Adrenal gland (tissue), 12 donors: ENCODE data around the gene NUCB1. TPM values are rescaled to one million over a fixed set of nuclear protein-coding genes. Genes with fewer than 3 reads are reported as not detected.

Source experiments
- DNase-seq, 7 donors: peaks; one replicate each; pipeline ENCODE4 v3.0.0-alpha.2; 2019 to 2020
- H3K27ac ChIP-seq, 5 donors: fragments of 200-600 bp; sonication (generic) in 4 of 5; 1 replicate in 3 of 5; 2 replicates in 2 of 5; pipeline versions ENCODE4 v1.5.1 to v1.8.0; 2016 to 2020; ENCODE audit warnings: mild to moderate bottlenecking in 1 of 5
- H3K27me3 ChIP-seq: fragments of 200-600 bp; 2 replicates; pipeline ENCODE4 v1.8.0; 2021
- H3K36me3 ChIP-seq, 2 donors: fragments of 200-600 bp; replicated peaks in 1 of 2; 1 replicate in 1 of 2; 2 replicates in 1 of 2; pipeline versions ENCODE4 v1.5.1 to v1.8.0; 2018 to 2022
- H3K4me1 ChIP-seq, 2 donors: fragments of 200-600 bp; replicated peaks in 1 of 2; 1 replicate in 1 of 2; 2 replicates in 1 of 2; pipeline versions ENCODE4 v1.5.1 to v1.8.0; 2018 to 2021
- H3K4me3 ChIP-seq, 4 donors: fragments of 200-600 bp; sonication (generic) in 3 of 4; one replicate each; pipeline ENCODE4 v1.5.1; 2016 to 2018
- H3K9me3 ChIP-seq, 3 donors: fragments of 200-600 bp; sonication (generic) in 1 of 3; replicated peaks in 1 of 3; 1 replicate in 2 of 3; 2 replicates in 1 of 3; pipeline versions ENCODE4 v1.5.1 to v1.8.0; 2016 to 2021
- POLR2A ChIP-seq, 2 donors: fragments of 450-650 bp; IDR thresholded peaks; one replicate each; pipeline ENCODE4 v1.6.1; 2017; ENCODE audit warnings: antibody characterized with exemption in 2 of 2, mild to moderate bottlenecking in 2 of 2, moderate library complexity in 1 of 2
- WGBS, 4 donors: extraction: QIAGEN DNeasy Blood & Tissue Kit in 2 of 4; methylation state at CpG; one replicate each; pipeline versions ENCODE4 v1.1.5 to v1.1.7; 2013 to 2017; 5-methylcytosine and 5-hydroxymethylcytosine counted together
- intact Hi-C, 2 donors: fragments of 100-400 bp; cut with DNase I; formaldehyde crosslinking; loops; one replicate each; pipeline versions ENCODE4 v1.14.1 to v1.15.0; 2022 to 2023
- polyA plus RNA-seq, 3 donors: library from polyadenylated mRNA; stranded (reverse); fragments of 200-250 nt in 2 of 3; fragments of 350-450 nt in 1 of 3; fragmentation: Illumina TruSeq in 1 of 3; extraction: RNeasy Lipid Tissue Mini Kit (QIAGEN cat#74804) in 1 of 3; gene quantifications; one replicate each; pipeline ENCODE4 v1.2.3, GENCODE V29; 2013 to 2014
- total RNA-seq, 9 donors: library from RNA; depleted of rRNA in 4 of 9; stranded (reverse); fragments of >200 nt in 4 of 9; fragments of 120-200 nt in 1 of 9; fragmentation: NEBNext Ultra II Directional in 1 of 9; extraction: Animal tissue kit (Norgen Biotek cat#: 25700) in 1 of 9; gene quantifications; one replicate each; pipeline versions ENCODE4 v1.1.0 to v1.2.4, GENCODE V29; 2013 to 2023
- TF ChIP-seq, protein P1 (sequence below), 6 experiments: fragments of 450-650 bp in 4 of 6; fragments of 200-600 bp in 2 of 6; sonication (generic) in 1 of 6; IDR thresholded peaks; 1 replicate in 5 of 6; 2 replicates in 1 of 6; pipeline versions ENCODE4 v1.5.1 to v1.8.0; 2016 to 2021; ENCODE audit warnings: antibody characterized with exemption in 6 of 6, mild to moderate bottlenecking in 2 of 6, moderate library complexity in 1 of 6
- donor health status: healthy with polysubstance abuse.
- donor health status: Bipolar disorder and iron deficiency.
- donor health status: DM: yes; HTN: yes; CAD: no.
- donor health status: DM: no; HTN: no; CAD: no.
- donor health status: DM: no; HTN: no; CAD: no.
- donor health status: DM: yes; HTN: yes; CAD: no.

Gene NUCB1
- total and polyA plus RNA-seq, 12 donors: 98.8 to 581 (median 249) TPM

DNA sequence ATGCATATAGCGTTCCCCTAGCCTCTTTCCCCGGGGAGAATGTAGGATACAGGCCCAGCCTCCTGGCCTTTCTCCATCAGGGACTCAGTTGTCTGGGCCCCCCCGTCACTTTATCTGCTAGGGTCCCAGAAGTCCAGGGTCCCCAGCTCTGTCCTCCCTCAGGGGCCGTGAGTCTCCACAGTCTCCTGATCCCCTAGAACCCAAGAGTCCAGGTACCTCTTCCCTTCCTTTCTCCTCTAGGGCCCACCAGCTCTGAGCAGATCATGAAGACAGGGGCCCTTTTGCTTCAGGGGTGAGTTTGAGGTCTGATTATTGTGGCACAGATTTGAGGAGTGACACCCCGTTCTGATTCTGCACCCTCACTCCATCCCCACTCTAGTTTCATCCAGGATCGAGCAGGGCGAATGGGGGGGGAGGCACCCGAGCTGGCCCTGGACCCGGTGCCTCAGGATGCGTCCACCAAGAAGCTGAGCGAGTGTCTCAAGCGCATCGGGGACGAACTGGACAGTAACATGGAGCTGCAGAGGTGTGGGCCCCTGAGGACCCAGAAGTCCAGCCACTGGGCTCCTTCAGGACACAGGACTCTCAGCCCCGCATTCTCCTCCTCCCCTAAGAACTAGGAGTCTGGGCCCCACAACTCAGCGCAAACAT lies 55.3 kb downstream of the NUCB1 start:
- Histone ChIP-seq H3K36me3 (no peaks in the 10 kb centered on the region), H3K27me3 (no peaks in the 10 kb centered on the region), H3K9me3 (no peaks in the 10 kb centered on the region), H3K4me1 (peaks cover 0 to 10% of the 10 kb centered on the region in 2 donors), H3K27ac (peak overlapping the region in 4 of 5 donors; percentile 33 to 87 (median 77)), H3K4me3 (peak overlapping the region; percentile 20 to 84 (median 76))
- no peak for DNase-seq
- intact Hi-C loops: no loop called here
- TF ChIP-seq POLR2A (IDR thresholded peaks at IDR 0.05): no peak
- TF ChIP-seq, protein P1, sequence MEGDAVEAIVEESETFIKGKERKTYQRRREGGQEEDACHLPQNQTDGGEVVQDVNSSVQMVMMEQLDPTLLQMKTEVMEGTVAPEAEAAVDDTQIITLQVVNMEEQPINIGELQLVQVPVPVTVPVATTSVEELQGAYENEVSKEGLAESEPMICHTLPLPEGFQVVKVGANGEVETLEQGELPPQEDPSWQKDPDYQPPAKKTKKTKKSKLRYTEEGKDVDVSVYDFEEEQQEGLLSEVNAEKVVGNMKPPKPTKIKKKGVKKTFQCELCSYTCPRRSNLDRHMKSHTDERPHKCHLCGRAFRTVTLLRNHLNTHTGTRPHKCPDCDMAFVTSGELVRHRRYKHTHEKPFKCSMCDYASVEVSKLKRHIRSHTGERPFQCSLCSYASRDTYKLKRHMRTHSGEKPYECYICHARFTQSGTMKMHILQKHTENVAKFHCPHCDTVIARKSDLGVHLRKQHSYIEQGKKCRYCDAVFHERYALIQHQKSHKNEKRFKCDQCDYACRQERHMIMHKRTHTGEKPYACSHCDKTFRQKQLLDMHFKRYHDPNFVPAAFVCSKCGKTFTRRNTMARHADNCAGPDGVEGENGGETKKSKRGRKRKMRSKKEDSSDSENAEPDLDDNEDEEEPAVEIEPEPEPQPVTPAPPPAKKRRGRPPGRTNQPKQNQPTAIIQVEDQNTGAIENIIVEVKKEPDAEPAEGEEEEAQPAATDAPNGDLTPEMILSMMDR (IDR thresholded peaks at IDR 0.05): no peak
- 52 to 59% (median 55%) methylated on average over 9 to 16 of the region's 16 CpGs for whole genome bisulfite sequencing, 4 donors

DNA sequence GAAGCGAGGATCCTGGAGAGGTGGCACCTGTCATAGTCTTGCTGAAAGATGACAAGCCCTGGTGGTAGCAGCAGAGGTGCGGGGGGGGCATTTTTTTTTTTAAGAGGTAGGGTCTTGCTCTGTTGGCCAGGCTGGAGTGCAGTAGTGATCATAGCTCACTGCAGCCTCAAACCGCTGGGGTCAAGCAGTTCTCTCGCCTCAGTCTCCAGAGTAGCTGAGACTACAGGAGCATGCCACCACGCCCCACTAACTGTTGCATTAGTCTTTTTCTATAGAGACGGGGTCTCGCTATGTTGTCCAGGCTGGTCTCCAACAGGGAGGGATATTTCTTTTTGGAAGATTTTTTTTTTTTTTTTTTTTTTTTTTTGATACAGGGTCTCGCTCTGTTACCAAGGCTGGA lies 57.9 kb downstream of the NUCB1 start:
- Histone ChIP-seq H3K36me3 (no peaks in the 10 kb centered on the region), H3K27ac (no peak overlapping the region), H3K27me3 (no peaks in the 10 kb centered on the region), H3K4me1 (peaks cover 0 to 10% of the 10 kb centered on the region in 2 donors), H3K4me3 (no peak overlapping the region), H3K9me3 (no peaks in the 10 kb centered on the region)
- intact Hi-C loops: no loop called here
- no peak for DNase-seq
- WGBS, 4 donors: 93 to 94% (median 93%) methylated on average over 8 of the region's 8 CpGs
- no peak for TF ChIP-seq POLR2A (IDR thresholded peaks at IDR 0.05)
- TF ChIP-seq, protein P1 (IDR thresholded peaks at IDR 0.05): no peak

DNA sequence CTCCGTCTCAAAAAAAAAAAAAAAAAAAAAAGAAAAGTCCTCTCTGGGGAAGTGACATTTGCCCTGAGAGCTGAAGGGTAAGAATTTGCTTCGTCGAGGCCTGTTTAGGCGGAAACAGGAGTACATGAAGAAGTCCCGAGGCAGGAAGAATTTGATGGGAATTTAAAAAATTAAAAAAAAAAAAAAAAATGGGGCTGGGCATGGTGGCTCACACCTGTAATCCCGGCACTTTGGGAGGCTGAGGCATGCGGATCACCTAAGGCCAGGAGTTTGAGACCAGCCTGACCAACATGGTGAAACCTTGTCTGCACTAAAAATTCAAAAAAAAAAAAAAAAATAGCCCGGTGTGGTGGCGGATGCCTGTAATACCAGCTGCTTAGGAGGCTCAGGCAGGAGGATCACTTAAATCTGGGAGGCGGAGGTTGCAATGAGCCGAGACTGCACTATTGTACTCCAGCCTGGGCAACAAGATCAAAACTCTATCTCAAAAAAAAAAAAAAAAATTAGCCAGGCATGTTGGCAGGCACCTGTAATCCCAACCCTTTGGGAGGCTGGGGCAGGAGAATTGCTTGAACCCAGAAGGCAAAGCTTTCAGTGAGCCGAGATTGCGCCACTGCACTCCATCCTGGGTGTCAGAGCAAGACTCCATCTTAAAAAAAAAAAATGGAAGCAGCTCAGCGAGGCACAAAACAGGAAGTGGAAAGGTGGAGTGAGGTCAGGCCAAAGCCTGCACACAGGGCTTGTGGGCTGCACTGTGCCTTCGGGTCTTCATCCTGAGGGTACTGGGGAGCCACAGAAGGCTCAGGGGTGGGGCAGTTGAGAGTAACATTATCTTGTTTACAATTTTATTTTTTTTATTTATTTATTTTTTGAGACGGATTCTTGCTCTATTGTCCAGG lies 59.5 kb downstream of the NUCB1 start:
- DNase-seq: no peak
- no peaks in the 10 kb centered on the region for H3K36me3 ChIP-seq
- 80 to 85% (median 82%) methylated on average over 16 of the region's 16 CpGs for WGBS, 4 donors
- no peak for TF ChIP-seq POLR2A (IDR thresholded peaks at IDR 0.05)
- TF ChIP-seq, protein P1 (IDR thresholded peaks at IDR 0.05): no peak
- no peak overlapping the region for H3K4me3 ChIP-seq
- intact Hi-C loops: loop anchor here in 1 of 2 donors (10.0 kb wide), 1 partner anchor 85 kb away; the partner anchor contains the start of gene PPP1R15A
- H3K27ac ChIP-seq: no peak overlapping the region
- no peaks in the 10 kb centered on the region for H3K27me3 ChIP-seq
- H3K4me1 ChIP-seq: peaks cover 15 to 25% of the 10 kb centered on the region in 2 donors
- no peaks in the 10 kb centered on the region for H3K9me3 ChIP-seq

DNA sequence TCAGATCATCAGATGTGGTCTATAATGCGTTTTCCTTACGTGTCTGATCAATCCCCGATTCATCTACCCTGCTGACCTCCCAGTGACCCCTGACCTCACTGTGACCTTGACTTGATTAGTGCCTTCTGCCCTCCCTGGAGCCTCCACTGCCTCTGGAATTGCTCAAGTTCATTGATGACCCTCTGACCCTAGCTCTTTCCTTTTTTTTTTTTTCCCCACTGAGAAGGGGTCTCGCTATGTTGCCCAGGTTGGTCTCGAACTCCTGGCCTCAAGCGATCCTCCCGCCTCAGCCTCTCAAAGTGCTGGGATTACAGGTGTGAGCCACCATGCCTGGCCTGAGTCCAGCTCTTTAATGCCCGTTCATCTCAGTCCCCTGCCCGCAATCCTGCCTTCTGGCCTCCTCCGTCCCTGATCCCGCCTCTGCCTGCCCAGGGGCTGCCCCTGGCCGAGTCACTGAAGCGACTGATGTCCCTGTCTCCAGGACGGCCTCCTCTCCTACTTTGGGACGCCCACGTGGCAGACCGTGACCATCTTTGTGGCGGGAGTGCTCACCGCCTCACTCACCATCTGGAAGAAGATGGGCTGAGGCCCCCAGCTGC lies 61.0 kb downstream of the NUCB1 start:
- no peak for TF ChIP-seq POLR2A (IDR thresholded peaks at IDR 0.05)
- TF ChIP-seq, protein P1 (IDR thresholded peaks at IDR 0.05): no peak
- H3K4me3 ChIP-seq: no peak overlapping the region
- no peaks in the 10 kb centered on the region for H3K9me3 ChIP-seq
- 85 to 90% (median 85%) methylated on average over 19 of the region's 19 CpGs for WGBS, 4 donors
- peaks cover 0 to 3% of the 10 kb centered on the region in 2 donors for H3K36me3 ChIP-seq
- peaks cover 20% of the 10 kb centered on the region in 2 donors for H3K4me1 ChIP-seq
- no peak for DNase-seq
- intact Hi-C loops: loop anchor here in 1 of 2 donors (10.0 kb wide), 1 partner anchor 86 kb away; the partner anchor contains the start of gene PPP1R15A
- no peaks in the 10 kb centered on the region for H3K27me3 ChIP-seq
- H3K27ac ChIP-seq: no peak overlapping the region
